ENCODE results near the gene SPOUT1. TPM values are rescaled to one million over a fixed set of nuclear protein-coding genes. Genes with fewer than 3 reads are reported as not detected.
"Not testable (repeated sequence)": the region's sequence is repeated elsewhere in the genome, so short reads cannot be mapped to it uniquely, and the experiment has no call there.

Gene SPOUT1
- total RNA-seq, 3 donors from 2014 or later (not counting 1 experiment from before 2014, with no cell fraction given), result 35.8 to 49.2 (median 40.1) TPM

GRCh38 chr9:128861501-128861900, 31.9 kb upstream of the SPOUT1 start:
- no peak for ATAC-seq
- DNase-seq, result no peak
- Histone ChIP-seq H3K27me3 (ENCODE audit: control insufficient read depth, insufficient read depth, low read length) (no peaks in the 10 kb centered on the region), H3K4me1 (ENCODE audit: control insufficient read depth, insufficient read depth, low read length) (peaks cover 5% of the 10 kb centered on the region), H3K36me3 (ENCODE audit: control insufficient read depth, insufficient read depth, low read length) (no peaks in the 10 kb centered on the region), H3K27ac (ENCODE audit: low read length) (no peak overlapping the region), H3K9me3 (ENCODE audit: control insufficient read depth, insufficient read depth, low read length) (no peaks in the 10 kb centered on the region), H3K4me3 (ENCODE audit: low read length) (no peak overlapping the region)
- intact Hi-C loops (cut with micrococcal nuclease), result loop anchor here (5.0 kb wide), 1 partner anchor 86 kb away; the partner anchor contains the start of genes DOLK and NUP188
- Mint-ChIP-seq H3K27ac (no peak overlapping the region), H3K27me3 (ENCODE audit: low read depth in 2 of 2) (no peaks in the 10 kb centered on the region), H3K4me3 (no peak overlapping the region), H3K36me3 (no peaks in the 10 kb centered on the region), H3K9me3 (no peaks in the 10 kb centered on the region), H3K4me1 (peaks cover 0 to 6% of the 10 kb centered on the region in 2 donors)
- 81% methylated on average over 6 of the region's 6 CpGs for WGBS (ENCODE audit: insufficient coverage)
- TF ChIP-seq CTCF (IDR thresholded peaks at IDR 0.05), result no peak

- H3K27ac Mint-ChIP-seq, result no peak overlapping the region
- 95% methylated on average over 5 of the region's 5 CpGs for WGBS (ENCODE audit: insufficient coverage)
- no peaks in the 10 kb centered on the region for H3K9me3 Mint-ChIP-seq
Observed at GRCh38 chr9:128860937-128861336, 31.3 kb upstream of the SPOUT1 start.

GRCh38 chr9:128858476-128858875, 28.9 kb upstream of the SPOUT1 start:
- intact Hi-C loops (cut with micrococcal nuclease), result not testable (repeated sequence)

More at GRCh38 chr9:128860937-128861336, 31.3 kb upstream of the SPOUT1 start:
- no peaks in the 10 kb centered on the region for H3K36me3 Mint-ChIP-seq
- H3K9me3 ChIP-seq (ENCODE audit: control insufficient read depth, insufficient read depth, low read length), result no peaks in the 10 kb centered on the region
- H3K27me3 Mint-ChIP-seq (ENCODE audit: low read depth in 2 of 2), result no peaks in the 10 kb centered on the region
- H3K4me1 ChIP-seq (ENCODE audit: control insufficient read depth, insufficient read depth, low read length), result peaks cover 5% of the 10 kb centered on the region
- peaks cover 0 to 6% of the 10 kb centered on the region in 2 donors for H3K4me1 Mint-ChIP-seq
- DNase-seq (no peak), ATAC-seq (no peak)
- no peak overlapping the region for H3K4me3 ChIP-seq (ENCODE audit: low read length)
- no peaks in the 10 kb centered on the region for H3K27me3 ChIP-seq (ENCODE audit: control insufficient read depth, insufficient read depth, low read length)
- H3K36me3 ChIP-seq (ENCODE audit: control insufficient read depth, insufficient read depth, low read length), result no peaks in the 10 kb centered on the region
- H3K27ac ChIP-seq (ENCODE audit: low read length), result no peak overlapping the region
- no peak for TF ChIP-seq CTCF (IDR thresholded peaks at IDR 0.05)
- intact Hi-C loops (cut with micrococcal nuclease), result loop anchor here (5.0 kb wide), 1 partner anchor 86 kb away; the partner anchor contains the start of genes DOLK and NUP188
- no peak overlapping the region for H3K4me3 Mint-ChIP-seq

GRCh38 chr9:128854454-128854853, 24.9 kb upstream of the SPOUT1 start:
- H3K4me1 Mint-ChIP-seq; DNase-seq; H3K9me3 Mint-ChIP-seq; H3K27me3 ChIP-seq (ENCODE audit: control insufficient read depth, insufficient read depth, low read length); ATAC-seq; H3K4me3 Mint-ChIP-seq; H3K9me3 ChIP-seq (ENCODE audit: control insufficient read depth, insufficient read depth, low read length); H3K36me3 ChIP-seq (ENCODE audit: control insufficient read depth, insufficient read depth, low read length); intact Hi-C loops (cut with micrococcal nuclease); H3K27me3 Mint-ChIP-seq (ENCODE audit: low read depth in 2 of 2); H3K27ac Mint-ChIP-seq; H3K4me1 ChIP-seq (ENCODE audit: control insufficient read depth, insufficient read depth, low read length); H3K27ac ChIP-seq (ENCODE audit: low read length); H3K4me3 ChIP-seq (ENCODE audit: low read length): not testable (repeated sequence)
- 99% methylated on average over 4 of the region's 6 CpGs for WGBS (ENCODE audit: insufficient coverage)
- peaks cover 14% of the 10 kb centered on the region for H3K36me3 Mint-ChIP-seq

More at GRCh38 chr9:128858476-128858875, 28.9 kb upstream of the SPOUT1 start:
- not testable (repeated sequence) for DNase-seq; H3K9me3 ChIP-seq (ENCODE audit: control insufficient read depth, insufficient read depth, low read length); H3K4me1 Mint-ChIP-seq; H3K27ac ChIP-seq (ENCODE audit: low read length); H3K36me3 Mint-ChIP-seq; H3K9me3 Mint-ChIP-seq; H3K27me3 ChIP-seq (ENCODE audit: control insufficient read depth, insufficient read depth, low read length); ATAC-seq; H3K27me3 Mint-ChIP-seq (ENCODE audit: low read depth in 2 of 2); H3K4me3 ChIP-seq (ENCODE audit: low read length); H3K4me1 ChIP-seq (ENCODE audit: control insufficient read depth, insufficient read depth, low read length); H3K36me3 ChIP-seq (ENCODE audit: control insufficient read depth, insufficient read depth, low read length); H3K4me3 Mint-ChIP-seq; H3K27ac Mint-ChIP-seq
- 96% methylated on average over 7 of the region's 7 CpGs for WGBS (ENCODE audit: insufficient coverage)

GRCh38 chr9:128852646-128853045, 23.1 kb upstream of the SPOUT1 start:
- H3K4me1 Mint-ChIP-seq; DNase-seq; ATAC-seq; H3K9me3 ChIP-seq (ENCODE audit: control insufficient read depth, insufficient read depth, low read length); H3K36me3 ChIP-seq (ENCODE audit: control insufficient read depth, insufficient read depth, low read length); H3K27ac Mint-ChIP-seq; H3K4me3 Mint-ChIP-seq; H3K27me3 Mint-ChIP-seq (ENCODE audit: low read depth in 2 of 2); H3K4me3 ChIP-seq (ENCODE audit: low read length); H3K9me3 Mint-ChIP-seq; intact Hi-C loops (cut with micrococcal nuclease); H3K4me1 ChIP-seq (ENCODE audit: control insufficient read depth, insufficient read depth, low read length); H3K27me3 ChIP-seq (ENCODE audit: control insufficient read depth, insufficient read depth, low read length); H3K27ac ChIP-seq (ENCODE audit: low read length): not testable (repeated sequence)
- peaks cover 14% of the 10 kb centered on the region for H3K36me3 Mint-ChIP-seq
- WGBS (ENCODE audit: insufficient coverage), result 100% methylated on average over 1 of the region's 2 CpGs

Measured in natural killer cell (primary cell).